WTC11 (cell line): ENCODE measurements around the gene SARS1.

Experiments
- GABPB1 ChIP-seq: sonication (generic); formaldehyde crosslinking; IDR thresholded peaks from 2 replicates; pipeline ENCODE4 v1.8.1; 2023; ENCODE audit warnings: mild to moderate bottlenecking, missing genetic modification reagents
- IRF2 ChIP-seq: sonication (generic); formaldehyde crosslinking; IDR thresholded peaks from 2 replicates; pipeline ENCODE4 v1.8.0; 2022; ENCODE audit warnings: low read depth, missing genetic modification reagents, borderline replicate concordance
- JUN ChIP-seq: sonication (generic); formaldehyde crosslinking; IDR thresholded peaks from 2 replicates; pipeline ENCODE4 v1.8.0; 2023; ENCODE audit warnings: mild to moderate bottlenecking, missing genetic modification reagents
- NFYB ChIP-seq: sonication (generic); formaldehyde crosslinking; conservative IDR thresholded peaks from 2 replicates; pipeline ENCODE4 v1.8.0; 2022; ENCODE audit warnings: low read depth, missing genetic modification reagents
- NR1H2 ChIP-seq: sonication (generic); formaldehyde crosslinking; IDR thresholded peaks from 2 replicates; pipeline ENCODE4 v1.9.0; 2021; ENCODE audit warnings: mild to moderate bottlenecking, moderate library complexity, missing genetic modification reagents
- NR2C2 ChIP-seq: sonication (generic); formaldehyde crosslinking; IDR thresholded peaks from 2 replicates; pipeline ENCODE4 v1.8.0; 2022; ENCODE audit warnings: mild to moderate bottlenecking, missing genetic modification reagents
- SMAD3 ChIP-seq: sonication (generic); formaldehyde crosslinking; IDR thresholded peaks from 2 replicates; pipeline ENCODE4 v1.8.0; 2022; ENCODE audit warnings: missing genetic modification reagents, mild to moderate bottlenecking, borderline replicate concordance
- TF ChIP-seq, protein P1 (sequence below): fragments of 200-600 bp; IDR thresholded peaks from 2 replicates; pipeline ENCODE4 v1.8.0; 2022; ENCODE audit warnings: antibody characterized with exemption
- TF ChIP-seq, protein P2 (sequence below): sonication (generic); formaldehyde crosslinking; conservative IDR thresholded peaks from 2 replicates; pipeline ENCODE4 v1.8.1; 2022; ENCODE audit warnings: mild to moderate bottlenecking, missing genetic modification reagents

GRCh38 chr1:109256971-109257681 lies 43.4 kb downstream of the SARS1 start:
- TF ChIP-seq GABPB1 (no peak), IRF2 (CRISPR knock-in tag) (no peak), NR2C2 (CRISPR knock-in tag) (no peak), NFYB (CRISPR knock-in tag) (no peak), JUN (CRISPR knock-in tag) (no peak), NR1H2 (no peak), SMAD3 (CRISPR knock-in tag) (no peak)
- TF ChIP-seq, protein P1, sequence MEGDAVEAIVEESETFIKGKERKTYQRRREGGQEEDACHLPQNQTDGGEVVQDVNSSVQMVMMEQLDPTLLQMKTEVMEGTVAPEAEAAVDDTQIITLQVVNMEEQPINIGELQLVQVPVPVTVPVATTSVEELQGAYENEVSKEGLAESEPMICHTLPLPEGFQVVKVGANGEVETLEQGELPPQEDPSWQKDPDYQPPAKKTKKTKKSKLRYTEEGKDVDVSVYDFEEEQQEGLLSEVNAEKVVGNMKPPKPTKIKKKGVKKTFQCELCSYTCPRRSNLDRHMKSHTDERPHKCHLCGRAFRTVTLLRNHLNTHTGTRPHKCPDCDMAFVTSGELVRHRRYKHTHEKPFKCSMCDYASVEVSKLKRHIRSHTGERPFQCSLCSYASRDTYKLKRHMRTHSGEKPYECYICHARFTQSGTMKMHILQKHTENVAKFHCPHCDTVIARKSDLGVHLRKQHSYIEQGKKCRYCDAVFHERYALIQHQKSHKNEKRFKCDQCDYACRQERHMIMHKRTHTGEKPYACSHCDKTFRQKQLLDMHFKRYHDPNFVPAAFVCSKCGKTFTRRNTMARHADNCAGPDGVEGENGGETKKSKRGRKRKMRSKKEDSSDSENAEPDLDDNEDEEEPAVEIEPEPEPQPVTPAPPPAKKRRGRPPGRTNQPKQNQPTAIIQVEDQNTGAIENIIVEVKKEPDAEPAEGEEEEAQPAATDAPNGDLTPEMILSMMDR: no peak
- TF ChIP-seq, protein P2, sequence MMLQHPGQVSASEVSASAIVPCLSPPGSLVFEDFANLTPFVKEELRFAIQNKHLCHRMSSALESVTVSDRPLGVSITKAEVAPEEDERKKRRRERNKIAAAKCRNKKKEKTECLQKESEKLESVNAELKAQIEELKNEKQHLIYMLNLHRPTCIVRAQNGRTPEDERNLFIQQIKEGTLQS (CRISPR knock-in tag): no peak
